ENCODE results near the gene ASB18.

ASB18 gene

DNA sequence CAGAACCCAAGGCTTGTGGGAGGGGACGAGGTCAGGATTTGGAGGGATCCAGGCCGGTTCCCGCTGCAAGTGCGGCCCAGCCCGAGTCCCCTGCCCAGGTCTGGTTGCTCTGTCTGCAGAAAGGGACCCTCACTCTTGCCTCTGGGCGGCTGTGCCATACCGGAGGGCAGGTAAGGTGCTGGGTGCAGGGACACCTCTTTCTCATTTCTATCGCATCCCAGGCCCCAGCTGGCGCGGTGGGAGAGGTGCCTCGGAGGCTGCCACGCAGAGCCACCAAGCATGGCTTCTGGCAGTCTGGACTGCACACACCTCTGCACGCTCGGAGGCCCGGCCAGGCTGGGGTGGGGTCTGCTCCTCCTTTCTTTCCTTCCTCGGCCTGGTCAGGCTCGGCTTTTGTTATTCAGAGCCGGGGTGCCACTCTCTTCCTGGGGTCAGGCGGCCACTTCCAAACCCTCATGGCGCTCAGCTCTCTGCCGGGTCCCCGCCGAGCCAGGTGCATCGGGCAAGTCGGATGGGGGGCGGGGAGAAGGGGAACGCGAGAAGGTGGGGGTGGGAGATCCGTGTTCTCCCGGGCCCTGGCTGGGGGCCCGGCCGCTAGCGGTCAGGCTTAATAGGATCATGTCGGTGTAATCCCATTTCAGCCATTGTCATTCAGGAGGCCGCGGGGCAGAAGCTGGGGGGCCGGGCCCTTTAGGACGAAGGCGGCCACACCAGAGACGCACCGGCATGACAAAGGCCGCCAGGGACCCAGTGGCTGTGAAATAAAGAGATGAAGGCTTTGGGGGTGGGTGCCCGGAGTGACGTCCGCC is 105.0 kb downstream of the ASB18 start:
- Histone ChIP-seq H3K36me3 (ENCODE audit: control insufficient read depth in 2 of 2, insufficient read depth in 1 of 2, low read length in 2 of 2) (peaks cover 0 to under 1% of the 10 kb centered on the region in 2 experiments; a peak in 1 of 3 replicates), H3K9me3 (ENCODE audit: control insufficient read depth, insufficient read depth, low read depth, low read length) (no peaks in the 10 kb centered on the region), H3K4me1 (ENCODE audit: control insufficient read depth, insufficient read depth, low read length) (no peaks in the 10 kb centered on the region; the same call in 1 of the 2 replicates), H3K27ac (ENCODE audit: extremely low read depth, low read depth, low read length) (no peak overlapping the region), H3K4me3 (ENCODE audit: low read depth, low read length) (no peak overlapping the region)
- ChIA-PET POLR2A (interaction anchor here (0.7 kb wide), 1 partner anchor 9 kb away, joined by 3 read pairs; the partner anchor contains the start of gene GBX2), CTCF (interaction anchor here (0.6 kb wide), 1 partner anchor 16 kb away, joined by 3 read pairs; no protein-coding TSS in a partner anchor)
- no peak for TF ChIP-seq TCF7L2 (IDR thresholded peaks at IDR 0.05; ENCODE audit: borderline replicate concordance, low read depth, low read length)
- TF ChIP-seq ZNF239 (tag by site-specific recombination; IDR thresholded peaks at IDR 0.05), result no peak
- no peak for TF ChIP-seq ZNF302 (tag by site-specific recombination; IDR thresholded peaks at IDR 0.05; ENCODE audit: low read depth)
- TF ChIP-seq ZNF544 (tag by site-specific recombination; IDR thresholded peaks at IDR 0.05), result no peak
- TF ChIP-seq ZBTB20 (tag by site-specific recombination; IDR thresholded peaks at IDR 0.05), result no peak
- no peak for TF ChIP-seq ZNF830 (tag by site-specific recombination; IDR thresholded peaks at IDR 0.05; ENCODE audit: low read depth)
- TF ChIP-seq ZNF184 (tag by site-specific recombination; IDR thresholded peaks at IDR 0.05), result no peak

DNA sequence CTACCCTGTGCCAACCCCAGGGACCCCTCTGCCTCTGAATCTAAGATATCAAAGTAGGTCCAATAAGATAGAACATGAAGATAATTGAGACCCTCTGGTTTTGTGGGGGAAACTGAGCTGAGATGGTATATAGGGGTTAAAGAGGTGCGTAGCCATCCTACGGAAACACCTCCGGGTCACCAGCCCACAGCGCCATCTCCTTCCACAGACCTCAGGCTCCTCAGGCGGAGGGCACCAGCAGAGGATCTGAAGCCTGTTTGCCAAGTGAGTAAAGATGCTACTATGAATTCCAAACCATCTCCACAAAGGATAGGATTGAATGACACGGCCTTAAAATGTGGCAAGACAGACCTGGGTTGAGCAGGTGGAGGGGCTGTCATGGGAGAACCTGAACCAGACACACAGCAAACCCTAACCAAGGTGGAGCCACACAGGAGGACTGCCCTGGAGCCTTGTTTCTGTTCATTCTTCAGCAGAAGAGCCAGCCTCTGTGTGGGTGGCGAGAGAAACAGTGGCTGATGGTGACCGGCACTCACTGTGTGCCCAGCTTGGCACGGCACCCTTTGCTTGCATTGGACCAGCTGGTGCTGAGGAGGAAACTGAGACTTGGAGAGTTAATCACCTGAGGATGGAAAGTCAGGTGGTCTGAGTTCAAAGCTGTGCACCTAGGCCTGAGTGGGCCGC is 106.2 kb downstream of the ASB18 start:
- ChIA-PET CTCF (no interaction called here), POLR2A (no interaction called here)
- Histone ChIP-seq H3K36me3 (ENCODE audit: control insufficient read depth in 2 of 2, insufficient read depth in 1 of 2, low read length in 2 of 2) (no peaks in the 10 kb centered on the region), H3K4me3 (ENCODE audit: low read depth, low read length) (no peak overlapping the region), H3K9me3 (ENCODE audit: control insufficient read depth, insufficient read depth, low read depth, low read length) (no peaks in the 10 kb centered on the region), H3K27ac (ENCODE audit: extremely low read depth, low read depth, low read length) (no peak overlapping the region), H3K4me1 (ENCODE audit: control insufficient read depth, insufficient read depth, low read length) (no peaks in the 10 kb centered on the region; the same call in 1 of the 2 replicates)
- no peak for TF ChIP-seq KLF1 (tag by site-specific recombination; IDR thresholded peaks at IDR 0.05)
- TF ChIP-seq ZNF324 (tag by site-specific recombination; IDR thresholded peaks at IDR 0.05), result no peak
- no peak for TF ChIP-seq ZSCAN16 (tag by site-specific recombination; IDR thresholded peaks at IDR 0.05)
- TF ChIP-seq, protein P1, sequence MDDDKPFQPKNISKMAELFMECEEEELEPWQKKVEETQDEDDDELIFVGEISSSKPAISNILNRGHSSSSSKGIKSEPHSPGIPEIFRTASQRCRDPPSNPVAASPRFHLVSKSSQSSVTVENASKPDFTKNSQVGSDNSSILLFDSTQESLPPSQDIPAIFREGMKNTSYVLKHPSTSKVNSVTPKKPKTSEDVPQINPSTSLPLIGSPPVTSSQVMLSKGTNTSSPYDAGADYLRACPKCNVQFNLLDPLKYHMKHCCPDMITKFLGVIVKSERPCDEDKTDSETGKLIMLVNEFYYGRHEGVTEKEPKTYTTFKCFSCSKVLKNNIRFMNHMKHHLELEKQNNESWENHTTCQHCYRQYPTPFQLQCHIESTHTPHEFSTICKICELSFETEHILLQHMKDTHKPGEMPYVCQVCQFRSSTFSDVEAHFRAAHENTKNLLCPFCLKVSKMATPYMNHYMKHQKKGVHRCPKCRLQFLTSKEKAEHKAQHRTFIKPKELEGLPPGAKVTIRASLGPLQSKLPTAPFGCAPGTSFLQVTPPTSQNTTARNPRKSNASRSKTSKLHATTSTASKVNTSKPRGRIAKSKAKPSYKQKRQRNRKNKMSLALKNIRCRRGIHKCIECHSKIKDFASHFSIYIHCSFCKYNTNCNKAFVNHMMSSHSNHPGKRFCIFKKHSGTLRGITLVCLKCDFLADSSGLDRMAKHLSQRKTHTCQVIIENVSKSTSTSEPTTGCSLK (tag by site-specific recombination; IDR thresholded peaks at IDR 0.05), result no peak
- no peak for TF ChIP-seq ZNF146 (tag by site-specific recombination; IDR thresholded peaks at IDR 0.05)
- TF ChIP-seq ZNF174 (tag by site-specific recombination; IDR thresholded peaks at IDR 0.05), result no peak
- no peak for TF ChIP-seq SP2 (tag by site-specific recombination; IDR thresholded peaks at IDR 0.05)
- no peak for TF ChIP-seq ZNF394 (tag by site-specific recombination; IDR thresholded peaks at IDR 0.05; ENCODE audit: borderline replicate concordance)
- TF ChIP-seq ZNF24 (tag by site-specific recombination; IDR thresholded peaks at IDR 0.05), result no peak
- TF ChIP-seq ZNF2 (tag by site-specific recombination; IDR thresholded peaks at IDR 0.05), result no peak
- TF ChIP-seq WT1 (tag by site-specific recombination; IDR thresholded peaks at IDR 0.05), result no peak
- TF ChIP-seq, protein P2, sequence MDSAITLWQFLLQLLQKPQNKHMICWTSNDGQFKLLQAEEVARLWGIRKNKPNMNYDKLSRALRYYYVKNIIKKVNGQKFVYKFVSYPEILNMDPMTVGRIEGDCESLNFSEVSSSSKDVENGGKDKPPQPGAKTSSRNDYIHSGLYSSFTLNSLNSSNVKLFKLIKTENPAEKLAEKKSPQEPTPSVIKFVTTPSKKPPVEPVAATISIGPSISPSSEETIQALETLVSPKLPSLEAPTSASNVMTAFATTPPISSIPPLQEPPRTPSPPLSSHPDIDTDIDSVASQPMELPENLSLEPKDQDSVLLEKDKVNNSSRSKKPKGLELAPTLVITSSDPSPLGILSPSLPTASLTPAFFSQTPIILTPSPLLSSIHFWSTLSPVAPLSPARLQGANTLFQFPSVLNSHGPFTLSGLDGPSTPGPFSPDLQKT (IDR thresholded peaks at IDR 0.05; ENCODE audit: borderline replicate concordance, low read depth, low read length), result no peak
- no peak for TF ChIP-seq ZNF48 (tag by site-specific recombination; IDR thresholded peaks at IDR 0.05)
- TF ChIP-seq ZNF555 (tag by site-specific recombination; conservative IDR thresholded peaks at IDR 0.05), result no peak
- TF ChIP-seq, protein P3, sequence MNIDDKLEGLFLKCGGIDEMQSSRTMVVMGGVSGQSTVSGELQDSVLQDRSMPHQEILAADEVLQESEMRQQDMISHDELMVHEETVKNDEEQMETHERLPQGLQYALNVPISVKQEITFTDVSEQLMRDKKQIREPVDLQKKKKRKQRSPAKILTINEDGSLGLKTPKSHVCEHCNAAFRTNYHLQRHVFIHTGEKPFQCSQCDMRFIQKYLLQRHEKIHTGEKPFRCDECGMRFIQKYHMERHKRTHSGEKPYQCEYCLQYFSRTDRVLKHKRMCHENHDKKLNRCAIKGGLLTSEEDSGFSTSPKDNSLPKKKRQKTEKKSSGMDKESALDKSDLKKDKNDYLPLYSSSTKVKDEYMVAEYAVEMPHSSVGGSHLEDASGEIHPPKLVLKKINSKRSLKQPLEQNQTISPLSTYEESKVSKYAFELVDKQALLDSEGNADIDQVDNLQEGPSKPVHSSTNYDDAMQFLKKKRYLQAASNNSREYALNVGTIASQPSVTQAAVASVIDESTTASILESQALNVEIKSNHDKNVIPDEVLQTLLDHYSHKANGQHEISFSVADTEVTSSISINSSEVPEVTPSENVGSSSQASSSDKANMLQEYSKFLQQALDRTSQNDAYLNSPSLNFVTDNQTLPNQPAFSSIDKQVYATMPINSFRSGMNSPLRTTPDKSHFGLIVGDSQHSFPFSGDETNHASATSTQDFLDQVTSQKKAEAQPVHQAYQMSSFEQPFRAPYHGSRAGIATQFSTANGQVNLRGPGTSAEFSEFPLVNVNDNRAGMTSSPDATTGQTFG (tag by site-specific recombination; IDR thresholded peaks at IDR 0.05; ENCODE audit: borderline replicate concordance), result no peak
- TF ChIP-seq, protein P4, sequence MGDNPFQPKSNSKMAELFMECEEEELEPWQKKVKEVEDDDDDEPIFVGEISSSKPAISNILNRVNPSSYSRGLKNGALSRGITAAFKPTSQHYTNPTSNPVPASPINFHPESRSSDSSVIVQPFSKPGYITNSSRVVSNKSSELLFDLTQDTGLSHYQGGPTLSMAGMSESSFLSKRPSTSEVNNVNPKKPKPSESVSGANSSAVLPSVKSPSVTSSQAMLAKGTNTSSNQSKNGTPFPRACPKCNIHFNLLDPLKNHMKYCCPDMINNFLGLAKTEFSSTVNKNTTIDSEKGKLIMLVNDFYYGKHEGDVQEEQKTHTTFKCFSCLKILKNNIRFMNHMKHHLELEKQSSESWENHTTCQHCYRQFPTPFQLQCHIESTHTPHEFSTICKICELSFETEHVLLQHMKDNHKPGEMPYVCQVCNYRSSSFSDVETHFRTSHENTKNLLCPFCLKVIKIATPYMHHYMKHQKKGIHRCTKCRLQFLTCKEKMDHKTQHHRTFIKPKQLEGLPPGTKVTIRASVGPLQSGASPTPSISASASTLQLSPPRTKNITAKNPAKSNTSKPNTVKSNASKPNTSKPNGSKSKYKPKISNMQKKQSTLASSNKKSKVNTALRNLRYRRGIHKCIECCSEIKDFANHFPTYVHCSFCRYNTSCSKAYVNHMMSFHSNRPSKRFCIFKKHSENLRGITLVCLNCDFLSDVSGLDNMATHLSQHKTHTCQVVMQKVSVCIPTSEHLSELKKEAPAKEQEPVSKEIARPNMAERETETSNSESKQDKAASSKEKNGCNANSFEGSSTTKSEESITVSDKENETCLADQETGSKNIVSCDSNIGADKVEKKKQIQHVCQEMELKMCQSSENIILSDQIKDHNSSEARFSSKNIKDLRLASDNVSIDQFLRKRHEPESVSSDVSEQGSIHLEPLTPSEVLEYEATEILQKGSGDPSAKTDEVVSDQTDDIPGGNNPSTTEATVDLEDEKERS (tag by site-specific recombination; IDR thresholded peaks at IDR 0.05), result no peak
